Activated T-cell treated with anti-CD3 and anti-CD28 coated beads for 48 hours (primary cell): ENCODE measurements around the gene NPAS1.
"Not testable (repeated sequence)": the region's sequence is repeated elsewhere in the genome, so short reads cannot be mapped to it uniquely, and the experiment has no call there.

Experiments used
- DNase-seq: peaks from one replicate; pipeline ENCODE4 v3.0.0-alpha.2; 2020; ENCODE audit warnings: low read depth

The NPAS1 gene

DNA sequence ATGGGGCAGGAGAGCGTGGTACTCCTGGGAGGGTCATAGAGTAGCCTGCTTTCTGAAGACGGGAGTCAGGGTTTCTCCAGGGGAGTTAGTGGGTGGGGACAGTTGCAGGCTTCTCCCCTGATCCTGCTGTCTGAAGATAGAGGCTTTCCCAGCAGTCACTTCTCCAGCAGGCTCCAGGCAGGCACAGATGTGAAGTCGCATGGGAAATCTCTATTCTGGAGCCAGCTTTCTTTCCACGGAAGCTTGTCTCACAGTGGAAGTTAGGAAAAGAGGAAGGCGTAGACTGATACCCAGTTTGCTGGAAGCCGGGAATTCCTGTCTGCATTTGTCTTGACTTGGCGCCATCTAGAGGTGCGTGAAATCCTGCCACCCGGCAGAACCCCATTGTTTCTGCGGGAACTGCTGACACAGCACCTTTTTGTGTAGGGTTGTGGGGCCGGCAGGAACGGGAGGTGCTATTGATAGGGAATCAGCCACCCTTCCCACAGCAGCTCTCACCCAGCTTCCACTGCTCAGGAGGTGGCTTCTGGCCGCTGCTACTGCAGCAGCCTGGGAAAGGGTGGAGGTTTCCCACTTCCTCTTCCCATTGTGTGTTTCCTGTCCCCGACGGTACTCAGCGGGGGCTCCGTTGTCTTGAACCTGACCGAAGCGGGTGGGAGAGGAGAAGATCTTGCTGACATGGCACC lies 28.5 kb upstream of the NPAS1 start:
- peak; percentile 48 for DNase-seq

DNA sequence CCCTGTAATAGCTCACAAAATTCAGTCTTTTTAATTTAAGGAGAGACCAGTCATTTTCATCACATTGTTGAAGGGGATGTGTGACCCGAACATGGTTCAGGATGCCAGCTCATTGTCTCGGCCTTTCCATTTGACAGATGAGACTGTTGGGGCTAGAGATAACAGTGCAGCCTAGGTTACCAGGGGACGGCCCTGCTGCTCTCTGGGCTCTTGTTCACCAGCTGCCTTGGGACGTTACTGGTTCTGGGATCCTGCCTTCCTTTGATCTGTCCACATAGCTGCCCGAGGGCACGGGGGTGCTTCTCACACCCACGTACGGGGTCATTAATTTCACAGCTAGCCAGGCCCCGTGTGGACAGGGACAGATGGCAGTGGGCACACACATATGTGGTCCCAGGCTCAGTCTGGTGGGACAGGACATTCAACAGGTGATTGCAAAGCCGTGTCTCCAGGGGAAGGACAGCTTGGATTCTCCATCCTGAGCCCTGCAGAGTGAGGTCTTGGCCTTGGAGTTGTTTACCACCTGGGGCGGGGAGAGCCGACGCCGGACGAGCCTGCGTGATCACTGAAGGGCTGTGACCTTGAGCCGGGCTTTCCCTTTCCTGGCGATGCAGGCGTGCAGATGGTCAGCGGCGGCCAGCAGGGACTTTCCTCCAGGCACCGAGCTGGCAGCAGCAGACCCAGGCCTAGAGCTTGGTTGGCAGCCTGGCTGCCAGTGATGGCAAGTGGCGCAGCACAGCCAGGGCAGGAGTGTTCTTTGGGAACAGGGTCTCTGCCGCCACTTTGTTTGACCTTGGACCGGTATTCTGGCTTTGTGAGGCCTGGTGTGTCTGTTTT lies 26.7 kb upstream of the NPAS1 start:
- no peak for DNase-seq

DNA sequence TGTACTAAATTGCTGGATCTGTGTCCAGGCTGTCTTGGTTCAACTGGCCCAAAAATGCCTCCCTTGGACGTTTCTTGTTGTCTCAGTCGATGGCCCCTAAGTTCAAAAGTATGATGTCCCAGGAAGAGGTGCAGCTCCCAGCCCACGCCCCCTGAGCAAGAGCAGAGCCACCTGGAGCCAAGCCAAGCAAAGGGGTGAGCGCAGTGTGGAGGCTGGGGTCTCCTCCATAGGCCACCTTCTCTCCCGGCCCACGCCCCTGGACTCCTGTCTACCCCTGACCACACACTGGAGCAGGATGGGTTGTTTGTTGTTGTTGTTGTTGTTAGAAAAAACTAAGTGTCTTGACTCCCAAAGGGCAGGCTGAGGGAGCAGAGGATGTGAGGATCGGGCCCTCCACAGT lies 26.0 kb upstream of the NPAS1 start:
- DNase-seq = no peak

DNA sequence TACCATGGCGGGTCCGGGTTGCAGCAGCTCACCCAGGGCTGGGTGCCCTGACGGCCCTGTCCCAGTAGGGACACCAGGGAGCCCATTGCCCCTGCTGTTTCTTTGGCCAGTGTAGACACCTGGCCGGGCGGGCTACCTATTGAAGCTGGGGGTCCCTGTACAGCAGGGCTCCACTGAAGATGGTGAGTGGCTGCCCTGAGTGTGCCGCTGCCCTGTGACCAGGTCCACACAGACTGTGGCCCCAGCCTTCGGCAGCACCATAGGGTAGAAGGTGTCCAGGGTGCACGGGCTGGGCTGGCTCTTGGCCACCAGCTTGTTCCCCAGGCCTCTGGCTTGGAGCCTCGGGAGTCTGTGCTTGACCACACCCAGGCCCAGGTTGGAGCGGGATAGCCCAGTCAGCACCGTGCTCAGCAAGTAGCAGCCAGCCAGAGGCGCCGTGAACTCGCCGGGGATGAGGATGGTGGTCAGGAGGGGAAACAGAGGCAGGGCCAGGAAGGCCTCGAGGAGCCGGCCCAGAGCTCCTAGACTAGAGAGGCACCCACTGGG lies 25.4 kb upstream of the NPAS1 start:
- DNase-seq = no peak

DNA sequence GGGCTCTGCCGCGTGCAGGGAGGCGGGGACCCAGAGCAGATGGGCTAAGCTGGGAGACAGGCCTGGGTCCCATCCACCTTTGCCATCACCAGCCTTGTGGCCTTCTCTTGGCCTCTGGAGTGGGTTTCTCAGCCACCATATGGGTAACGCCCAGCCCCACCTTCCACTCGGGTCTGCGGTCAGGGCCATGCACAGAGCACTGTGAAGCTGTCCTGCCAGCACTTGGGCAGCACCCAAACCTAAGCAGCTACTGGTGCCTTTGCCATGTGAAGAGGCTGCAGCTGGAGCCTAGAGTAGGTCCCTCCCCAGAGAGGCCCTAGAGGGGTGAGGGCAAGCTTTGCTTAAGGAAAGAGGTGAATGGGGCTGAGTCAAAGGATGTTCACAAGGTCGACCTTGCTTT lies 24.1 kb upstream of the NPAS1 start:
- DNase-seq = no peak

DNA sequence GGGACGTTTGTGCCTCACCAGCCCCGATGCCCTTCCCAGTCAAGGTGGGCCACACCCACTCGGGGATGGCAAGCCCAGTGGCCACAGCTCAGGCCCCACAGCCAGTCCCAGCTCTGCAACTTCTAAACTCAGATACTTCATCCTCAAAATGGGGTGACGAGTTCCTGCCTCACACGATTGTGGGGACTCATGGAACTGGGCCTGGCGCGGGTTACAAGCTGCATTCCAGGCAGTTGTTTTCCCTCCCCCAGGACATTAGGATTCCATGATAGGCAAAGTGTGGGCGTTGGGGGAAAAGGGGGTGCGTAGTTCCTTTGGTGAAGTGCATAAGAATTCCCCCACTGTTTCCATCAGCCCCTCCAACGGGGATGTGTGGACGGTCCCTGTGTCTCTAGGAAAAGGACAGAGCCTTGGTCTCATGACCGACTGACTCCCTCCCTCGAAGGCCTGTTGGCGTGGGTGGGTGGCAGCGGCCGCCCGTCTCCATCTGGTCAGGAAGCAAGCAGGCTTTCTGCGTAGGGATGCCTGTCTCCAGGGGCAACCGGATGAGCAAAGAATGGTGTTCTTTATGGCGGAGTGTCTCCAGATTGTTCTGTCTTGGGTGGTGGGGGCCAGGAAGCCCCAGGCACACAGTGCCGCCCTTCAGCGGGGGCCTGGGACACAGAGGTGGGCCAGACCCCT lies 21.1 kb upstream of the NPAS1 start:
- no peak for DNase-seq

DNA sequence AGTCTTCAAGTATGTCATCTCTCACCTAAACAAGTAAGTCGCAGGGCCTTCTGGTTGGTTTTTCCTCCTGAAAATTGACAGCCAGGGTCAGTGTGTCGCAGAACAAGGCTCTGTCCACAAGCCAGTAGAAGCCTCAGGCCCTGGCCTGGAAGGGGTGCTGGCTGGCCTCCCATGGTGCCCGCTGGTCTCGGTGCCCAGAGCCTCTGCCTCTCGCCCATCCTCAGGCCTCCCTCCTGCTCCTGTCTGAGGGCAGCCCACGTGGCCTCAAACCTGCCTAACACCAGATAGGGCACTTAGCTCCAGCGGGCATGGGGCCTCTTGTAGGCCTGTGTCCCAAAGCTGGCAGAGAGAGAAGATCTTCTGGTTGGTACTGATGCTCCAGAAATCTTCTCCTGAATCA lies 20.3 kb upstream of the NPAS1 start:
- no peak for DNase-seq

DNA sequence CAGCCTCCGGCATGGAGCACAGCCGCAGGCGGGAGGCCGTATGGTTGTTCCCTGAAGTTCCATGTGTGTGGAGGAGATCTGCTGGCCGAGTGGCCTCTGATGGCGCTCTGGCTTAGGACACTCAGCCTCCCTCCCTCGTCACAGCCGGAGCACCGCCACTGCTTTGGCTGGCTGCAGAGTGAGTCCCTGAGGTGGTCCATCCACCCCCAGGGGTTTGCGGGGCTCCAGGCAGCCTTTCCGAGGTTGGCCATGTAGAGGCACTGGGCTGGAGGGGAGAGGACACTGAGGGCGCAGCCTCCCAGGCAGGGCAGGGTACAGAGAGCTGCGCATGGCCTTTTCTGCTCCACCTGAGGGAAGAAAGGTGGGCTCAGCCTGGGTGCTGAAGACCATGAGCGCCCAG lies 19.8 kb upstream of the NPAS1 start:
- no peak for DNase-seq

DNA sequence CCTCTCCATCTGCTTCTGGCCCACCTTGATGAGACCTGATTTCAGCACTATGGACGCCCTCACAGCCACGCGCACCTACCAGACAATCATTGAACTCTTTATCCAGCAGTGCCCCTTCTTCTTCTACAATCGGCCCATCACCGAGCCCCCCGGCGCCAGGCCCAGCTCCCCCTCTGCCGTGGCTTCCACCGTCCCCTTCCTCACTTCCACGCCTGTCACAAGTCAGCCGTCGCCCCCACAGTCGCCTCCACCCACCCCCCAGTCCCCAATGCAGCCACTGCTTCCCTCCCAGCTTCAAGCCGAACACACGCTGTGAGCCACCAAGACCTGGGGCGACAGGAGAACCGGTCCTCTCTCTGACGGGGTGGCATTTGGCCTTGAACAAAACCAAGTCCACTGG lies 19.3 kb upstream of the NPAS1 start:
- DNase-seq = no peak

DNA sequence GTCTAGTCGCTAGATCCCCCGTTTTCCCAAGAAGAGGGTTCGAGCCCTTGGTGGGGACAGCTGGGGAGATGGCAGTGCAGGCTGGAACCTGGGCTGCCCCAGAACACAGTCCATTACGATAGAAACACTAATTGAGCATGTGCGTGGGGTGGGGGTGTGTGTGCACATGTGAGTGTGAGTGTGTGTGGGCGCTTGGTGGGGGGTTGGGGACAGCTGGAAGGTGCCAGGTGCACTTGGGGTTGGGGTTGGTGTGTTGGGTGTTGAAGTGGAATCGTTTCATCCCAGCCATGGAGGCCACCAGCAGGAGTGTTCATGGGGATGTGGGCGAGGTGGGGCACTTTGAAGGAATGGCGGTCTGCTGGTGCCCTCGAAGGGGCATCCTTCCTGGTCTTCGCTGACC lies 18.1 kb upstream of the NPAS1 start:
- DNase-seq = no peak

DNA sequence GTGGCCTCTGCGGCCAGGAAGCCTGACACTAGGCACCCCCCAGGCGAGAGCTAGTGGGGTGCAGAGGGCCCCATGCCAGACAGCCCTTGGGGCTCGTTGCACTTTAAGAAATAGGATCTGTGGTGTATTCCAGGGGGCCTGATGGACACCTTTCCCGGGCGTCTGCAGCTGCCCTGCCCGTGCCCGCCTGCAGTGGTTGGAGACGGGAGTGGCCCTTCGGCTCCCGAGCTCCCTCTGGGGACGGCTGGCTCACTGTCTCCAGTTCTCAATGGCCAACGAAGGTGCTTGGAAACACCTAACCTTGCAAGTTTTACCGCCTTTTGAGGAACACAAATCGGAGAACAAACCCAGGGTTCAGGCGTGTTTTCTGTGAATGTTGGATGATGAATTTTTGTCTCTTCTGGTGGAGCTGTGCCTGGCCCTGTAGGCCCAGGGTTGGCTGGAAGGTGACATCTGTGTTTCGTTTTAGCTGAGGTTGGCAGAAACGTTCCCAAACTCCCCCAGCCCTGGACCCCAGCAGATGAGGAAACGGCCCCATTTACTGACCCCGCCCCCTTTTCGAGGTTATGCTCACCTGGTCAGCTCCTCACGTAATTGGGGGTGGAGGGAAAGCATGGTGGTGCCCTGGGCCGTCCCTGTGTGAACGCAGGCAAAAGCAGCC lies 17.4 kb upstream of the NPAS1 start:
- no peak for DNase-seq

DNA sequence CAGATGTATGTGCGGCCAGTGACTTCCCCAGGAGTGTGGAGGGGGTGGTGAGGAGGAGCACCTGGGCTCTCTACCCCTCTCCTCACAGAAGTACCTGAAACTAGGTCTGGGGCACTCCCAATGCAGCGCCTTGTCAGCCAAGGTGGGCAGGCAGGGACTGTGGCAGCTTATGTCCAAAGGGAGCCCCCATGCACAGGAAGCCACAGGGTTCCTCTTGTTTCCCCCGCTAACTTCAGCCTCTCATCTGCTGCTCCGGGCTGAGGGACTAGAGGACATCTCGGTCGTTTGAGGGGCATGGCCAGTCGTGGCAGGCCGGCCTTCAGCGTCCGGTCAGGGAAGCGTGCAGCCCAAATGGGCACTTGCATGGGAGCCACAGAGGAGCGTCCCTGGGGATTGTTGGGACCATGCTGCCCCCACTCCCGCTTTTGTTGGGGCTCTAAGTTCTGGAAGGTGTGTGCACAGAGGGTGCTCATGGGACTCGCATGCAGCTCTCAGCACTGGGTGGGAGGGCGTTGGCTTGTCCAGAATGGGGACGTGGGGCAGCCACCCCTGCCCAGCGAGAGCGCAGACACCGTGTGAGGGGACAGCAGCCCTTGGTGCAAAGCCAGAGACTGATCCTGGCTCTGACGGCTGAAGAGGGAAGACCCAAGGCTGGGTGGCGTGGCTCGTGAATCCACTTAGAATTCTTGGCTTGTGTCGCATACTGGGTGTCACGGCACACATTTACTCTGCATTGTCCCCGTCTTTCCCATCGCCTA lies 16.6 kb upstream of the NPAS1 start:
- DNase-seq = no peak

DNA sequence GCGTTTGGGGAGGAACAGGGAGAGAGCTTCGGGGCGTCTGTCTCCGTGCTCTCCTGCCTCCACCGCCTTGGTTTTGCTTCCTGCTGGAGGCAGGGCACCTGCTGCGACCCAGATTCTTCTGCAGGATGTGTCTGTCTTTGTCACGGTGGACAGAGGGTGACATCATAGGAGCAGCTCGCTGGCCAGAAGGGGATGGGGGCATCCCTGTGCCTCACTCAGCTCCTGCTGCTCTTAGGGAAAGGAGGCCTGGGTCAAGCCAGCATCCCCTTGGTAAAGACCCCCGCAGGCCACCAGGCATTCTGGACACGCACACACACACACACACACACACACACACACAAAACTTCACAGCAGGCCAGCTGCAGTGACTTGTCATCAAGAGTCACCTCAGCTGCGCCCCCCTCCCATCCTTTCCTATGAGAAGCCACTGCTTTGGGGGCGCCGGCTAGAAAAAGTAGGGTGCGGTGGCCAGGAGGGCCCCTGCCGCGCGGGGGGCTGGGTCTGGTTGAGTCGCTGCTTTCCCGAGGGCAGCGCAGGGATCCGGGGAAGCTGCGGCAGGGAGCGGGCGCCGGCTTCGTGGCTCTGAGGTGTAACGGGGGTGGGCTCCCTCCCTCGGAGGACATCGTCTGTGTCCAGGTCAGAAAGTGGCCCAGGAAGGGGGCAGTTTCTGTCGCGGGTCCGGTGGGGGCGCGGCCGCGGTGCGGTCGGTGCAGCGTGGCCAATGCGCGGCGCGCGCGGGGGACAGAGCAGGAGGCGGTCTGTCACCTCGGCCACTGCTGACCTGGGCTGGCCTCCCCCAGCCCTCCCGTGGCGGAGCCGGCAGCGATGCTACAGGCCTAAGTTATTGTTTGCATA lies 15.8 kb upstream of the NPAS1 start:
- DNase-seq = no peak

DNA sequence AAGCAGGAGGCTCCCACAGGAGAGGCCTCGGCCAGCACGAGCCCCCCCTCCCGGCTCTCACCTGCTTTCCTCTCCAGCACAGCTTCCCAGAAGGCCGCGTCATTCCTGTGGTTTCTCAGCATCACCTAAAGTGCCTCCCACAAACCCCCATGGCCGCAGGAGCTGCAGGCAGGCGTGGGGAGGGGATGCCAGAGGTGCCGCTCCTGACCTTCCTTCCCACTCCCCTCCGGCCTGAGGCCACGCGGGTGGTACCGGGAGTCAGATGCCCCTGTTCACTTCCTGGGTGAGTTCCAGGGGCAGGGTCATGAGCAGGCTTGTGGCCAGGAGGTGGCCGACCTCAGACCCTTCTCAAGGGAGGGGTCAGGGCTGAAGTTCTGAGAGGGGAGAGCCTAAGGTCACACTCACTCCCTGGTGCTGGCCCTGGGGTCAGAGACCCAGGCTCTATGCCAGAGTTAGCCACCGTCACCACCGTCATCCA lies 14.4 kb upstream of the NPAS1 start:
- DNase-seq = no peak

DNA sequence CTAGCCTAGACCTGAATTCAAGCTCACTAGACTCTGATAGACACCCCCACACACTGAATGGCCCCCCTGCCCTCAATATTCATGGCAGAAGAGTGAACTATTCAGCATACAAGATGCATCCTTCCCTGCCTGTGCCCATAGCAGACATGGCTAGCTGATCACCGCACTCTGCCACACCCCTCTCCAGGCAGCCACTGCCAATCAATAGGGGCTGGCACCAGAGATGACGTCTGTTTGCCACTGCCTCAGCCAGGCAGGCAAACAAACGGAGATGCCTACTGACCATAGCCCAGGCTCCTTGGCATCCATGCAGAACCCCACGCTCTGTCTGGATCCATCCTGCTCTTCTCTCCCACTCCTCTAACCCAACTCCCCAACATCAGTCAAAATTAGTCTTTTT lies 13.8 kb upstream of the NPAS1 start:
- no peak for DNase-seq

DNA sequence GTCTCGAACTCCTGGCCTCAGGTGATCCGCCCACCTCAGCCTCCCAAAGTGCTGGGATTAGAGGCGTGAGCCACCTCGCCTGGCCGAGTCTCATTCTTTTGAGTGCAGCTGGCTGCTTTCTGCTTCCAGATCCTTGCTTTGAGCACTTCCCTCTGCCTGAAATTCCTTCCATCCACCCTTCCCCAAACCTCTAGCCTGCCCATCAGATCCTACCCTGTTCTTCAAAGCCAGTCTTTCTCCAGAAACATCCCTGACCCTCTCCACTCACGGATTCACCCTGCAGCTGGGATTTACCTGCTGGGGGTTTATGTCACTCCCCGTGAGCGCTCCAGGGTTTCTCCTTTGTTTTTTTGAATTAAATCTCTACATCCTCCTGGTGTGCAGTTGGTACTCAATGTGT lies 13.1 kb upstream of the NPAS1 start:
- DNase-seq = no peak

DNA sequence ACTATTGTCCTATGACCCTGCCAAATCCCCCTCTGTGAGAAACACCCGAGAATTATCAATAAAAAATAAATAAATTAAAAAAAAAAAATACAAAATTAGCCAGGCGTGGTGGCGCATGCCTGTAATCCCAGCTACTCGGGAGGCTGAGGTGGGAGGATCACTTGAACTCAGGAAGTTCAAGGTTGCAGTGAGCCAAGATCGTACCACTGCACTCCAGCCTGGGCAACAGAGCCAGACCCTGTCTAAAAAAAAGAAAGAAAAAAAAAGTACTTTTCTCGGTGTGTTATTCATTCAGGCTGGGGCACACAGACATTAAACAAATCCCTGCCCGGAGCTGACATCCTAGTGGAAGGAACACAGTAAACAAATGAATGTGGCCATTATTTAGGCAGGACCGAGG lies 9.1 kb upstream of the NPAS1 start:
- not testable (repeated sequence) for DNase-seq

DNA sequence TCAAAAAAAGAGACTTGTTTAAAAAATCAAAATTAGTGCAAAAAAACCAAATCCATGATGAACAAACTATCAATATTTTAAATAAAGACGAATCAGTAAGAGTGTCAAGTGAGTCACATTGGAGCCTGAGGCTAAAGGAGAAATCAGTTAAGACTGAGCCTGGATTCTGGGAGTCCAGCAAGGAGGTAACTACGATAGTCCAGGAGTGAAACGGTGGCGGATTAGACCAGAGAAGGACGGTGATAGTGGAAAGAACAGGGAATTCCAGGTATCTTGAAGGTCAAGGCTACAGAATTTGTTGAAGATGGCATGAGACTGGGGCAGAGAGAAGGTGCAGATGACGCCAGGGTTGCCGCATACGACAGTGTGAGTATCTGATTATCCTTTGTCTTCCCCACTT lies 7.0 kb upstream of the NPAS1 start:
- DNase-seq = no peak

DNA sequence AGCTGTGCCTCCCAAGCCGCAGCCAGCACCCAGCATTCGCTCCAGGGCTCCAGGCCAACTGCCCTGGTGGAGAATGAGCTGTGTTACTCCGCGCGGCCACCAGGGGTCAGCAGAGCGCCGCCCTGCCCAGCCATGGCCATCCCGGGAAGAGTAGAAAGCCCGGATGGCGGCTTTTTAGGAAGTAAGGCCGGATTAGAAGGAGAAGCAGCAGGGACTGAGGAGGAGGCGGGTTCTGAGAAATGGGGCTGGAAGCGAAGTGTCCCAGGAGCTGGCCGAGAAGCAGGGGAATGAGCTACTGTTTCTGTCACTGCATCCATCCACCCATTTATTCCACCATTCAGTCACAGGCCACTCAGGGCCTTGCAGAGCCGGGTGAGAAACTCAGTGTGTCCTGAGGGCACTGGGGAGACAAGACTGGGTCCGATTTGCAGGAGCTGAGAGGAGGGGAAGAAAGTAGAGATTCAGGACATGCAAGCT lies 6.6 kb upstream of the NPAS1 start:
- DNase-seq = peak; percentile 53

DNA sequence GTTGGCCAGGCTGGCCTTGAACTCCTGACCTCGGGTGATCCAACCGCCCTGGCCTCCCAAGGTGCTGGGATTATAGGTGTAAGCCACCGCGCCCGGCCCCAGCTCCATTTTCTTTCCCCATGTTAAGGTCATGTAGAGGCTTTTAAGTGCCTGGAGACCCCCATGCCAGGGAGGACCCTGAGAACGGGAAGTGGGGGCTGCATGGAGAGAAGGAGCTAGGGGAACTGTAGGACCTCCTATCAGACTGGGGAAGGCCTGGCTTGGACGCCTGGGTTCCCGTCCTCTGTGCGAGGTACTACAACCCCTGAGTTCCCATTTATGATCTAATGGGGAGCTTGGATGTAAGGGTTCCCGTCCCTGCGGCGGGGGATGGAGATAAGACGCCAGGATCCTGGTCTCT lies 714 bp upstream of the NPAS1 start:
- DNase-seq = no peak
